SK-N-SH (cell line): ENCODE data around the gene NUP42. TPM values are rescaled to one million over a fixed set of nuclear protein-coding genes. Genes with fewer than 3 reads are reported as not detected.

ENCODE experiments used
- CTCF ChIA-PET: fragments of 300-600, 350-600 bp; formaldehyde crosslinking; extraction: SDS; loops from one replicate; lab custom pipeline; 2021; lab: Yijun Ruan, JAX
- POLR2A ChIA-PET: fragments of 350-600 bp; sonication (Branson Sonifier 250); formaldehyde crosslinking; extraction: SDS; loops from one replicate; lab custom pipeline; 2020; ENCODE audit warnings: antibody characterized with exemption, inconsistent platforms; lab: Yijun Ruan, JAX
- DNase-seq: peaks from one replicate; pipeline ENCODE4 v3.0.0; 2012
- H2AFZ ChIP-seq: fragments of 200-600 bp; sonication (generic); 2 replicates; pipeline ENCODE4 v1.8.1; 2016; ENCODE audit warnings: antibody characterized with exemption, mild to moderate bottlenecking, low read depth
- H3F3A ChIP-seq: fragments of 200-600 bp; sonication (generic); replicated peaks from 2 replicates; pipeline ENCODE3; 2016; ENCODE audit warnings: antibody characterized with exemption, mild to moderate bottlenecking; ENCODE audit not compliant: insufficient read depth
- H3K27ac ChIP-seq, 2 experiments: fragments of 200-500 bp in 1 of 2; fragments of 200-600 bp in 1 of 2; sonication (Bioruptor generic) in 1 of 2; sonication (generic), shearing (Covaris generic) in 1 of 2; 2 replicates each; pipeline versions ENCODE4 v1.5.1 to v1.6.1; 2014 to 2016; ENCODE audit warnings: low read depth in 2 of 2, inconsistent platforms in 1 of 2, low read length in 1 of 2, mild to moderate bottlenecking in 1 of 2, mixed read lengths in 1 of 2
- H3K27me3 ChIP-seq: fragments of 200-600 bp; sonication (generic), shearing (Covaris generic); 2 replicates; pipeline ENCODE4 v1.6.1; 2016; ENCODE audit warnings: mixed run types; ENCODE audit not compliant: insufficient read depth
- H3K36me3 ChIP-seq, 2 experiments: fragments of 200-500 bp in 1 of 2; fragments of 200-600 bp in 1 of 2; sonication (Bioruptor generic) in 1 of 2; sonication (generic) in 1 of 2; replicated peaks in 1 of 2; 2 replicates each; pipeline versions ENCODE3 to v1.5.1; 2014 to 2016; ENCODE audit warnings: low read length in 1 of 2, mild to moderate bottlenecking in 1 of 2; ENCODE audit not compliant: insufficient read depth in 2 of 2, control insufficient read depth in 1 of 2
- H3K4me1 ChIP-seq, 2 experiments: fragments of 200-500 bp in 1 of 2; fragments of 200-600 bp in 1 of 2; sonication (Bioruptor generic) in 1 of 2; sonication (generic), shearing (Covaris generic) in 1 of 2; 2 replicates each; pipeline versions ENCODE4 v1.5.1 to v1.6.1; 2014 to 2016; ENCODE audit warnings: low read depth in 1 of 2, low read length in 1 of 2, mixed run types in 1 of 2; ENCODE audit not compliant: insufficient read depth in 2 of 2, control insufficient read depth in 1 of 2
- H3K4me2 ChIP-seq: fragments of 200-600 bp; sonication (generic), shearing (Covaris generic); 2 replicates; pipeline ENCODE4 v1.6.1; 2017; ENCODE audit warnings: mixed run types
- H3K4me3 ChIP-seq, 2 experiments: fragments of 200-500 bp in 1 of 2; fragments of 200-600 bp in 1 of 2; sonication (Bioruptor generic) in 1 of 2; sonication (generic), shearing (Covaris generic) in 1 of 2; 2 replicates each; pipeline versions ENCODE4 v1.5.1 to v1.8.1; 2014 to 2016; ENCODE audit warnings: low read depth in 2 of 2, inconsistent platforms in 1 of 2, low read length in 1 of 2, mild to moderate bottlenecking in 1 of 2, mixed read lengths in 1 of 2, moderate library complexity in 1 of 2
- H3K79me2 ChIP-seq: fragments of 200-600 bp; sonication (generic); 2 replicates; pipeline ENCODE4 v1.8.1; 2017; ENCODE audit warnings: mild to moderate bottlenecking; ENCODE audit not compliant: insufficient read depth
- H3K9ac ChIP-seq: fragments of 200-600 bp; sonication (generic); 2 replicates; pipeline ENCODE4 v1.6.1; 2017; ENCODE audit warnings: mixed run types
- H3K9me2 ChIP-seq: fragments of 200-600 bp; sonication (generic); 2 replicates; pipeline ENCODE4 v1.6.1; 2017; ENCODE audit warnings: mixed run types
- H3K9me3 ChIP-seq: fragments of 200-600 bp; sonication (generic); 2 replicates; pipeline ENCODE4 v1.6.1; 2017; ENCODE audit warnings: mixed run types, mild to moderate bottlenecking, moderate library complexity
- H4K20me1 ChIP-seq: fragments of 200-600 bp; sonication (generic); 2 replicates; pipeline ENCODE4 v1.6.1; 2017; ENCODE audit warnings: mild to moderate bottlenecking, mixed run types; ENCODE audit not compliant: insufficient read depth
- CHD2 ChIP-seq: fragments of 150-350 bp; IDR thresholded peaks from 2 replicates; pipeline ENCODE4 v1.6.1; 2018; ENCODE audit warnings: low read length; ENCODE audit not compliant: partially characterized antibody
- CTCF ChIP-seq: fragments of 200-600 bp; sonication (generic); IDR thresholded peaks from 2 replicates; pipeline ENCODE4 v1.6.1; 2017; ENCODE audit warnings: antibody characterized with exemption, mild to moderate bottlenecking, moderate library complexity
- ELF1 ChIP-seq: IDR thresholded peaks from 2 replicates; pipeline ENCODE4 v1.4.0; 2012
- EP300 ChIP-seq, 2 experiments: IDR thresholded peaks; 2 replicates each; pipeline versions ENCODE4 v1.4.0 to v1.6.1; 2012; ENCODE audit warnings: borderline replicate concordance in 1 of 2, low read depth in 1 of 2, low read length in 1 of 2
- FOSL2 ChIP-seq: IDR thresholded peaks from 2 replicates; pipeline ENCODE4 v1.4.0; 2012; ENCODE audit warnings: low read depth, mild to moderate bottlenecking, moderate library complexity, borderline replicate concordance
- GABPA ChIP-seq: IDR thresholded peaks from 2 replicates; pipeline ENCODE4 v1.4.0; 2012; ENCODE audit warnings: low read depth, mild to moderate bottlenecking
- GATA2 ChIP-seq: sonication (generic); formaldehyde crosslinking; IDR thresholded peaks from 2 replicates; pipeline ENCODE4 v1.5.0; 2020; ENCODE audit warnings: mild to moderate bottlenecking, missing genetic modification reagents
- MAX ChIP-seq: IDR thresholded peaks from 2 replicates; pipeline ENCODE4 v1.4.0; 2012; ENCODE audit warnings: low read depth
- MEF2A ChIP-seq: IDR thresholded peaks from 2 replicates; pipeline ENCODE4 v1.4.0; 2012; ENCODE audit warnings: low read depth, borderline replicate concordance
- NRF1 ChIP-seq: IDR thresholded peaks from 2 replicates; pipeline ENCODE4 v1.6.1; 2012; ENCODE audit warnings: low read depth, mild to moderate bottlenecking, low read length
- PBX3 ChIP-seq: IDR thresholded peaks from 2 replicates; pipeline ENCODE4; 2012
- RCOR1 ChIP-seq: fragments of 150-350 bp; IDR thresholded peaks from 2 replicates; pipeline ENCODE4 v1.6.1; 2017; ENCODE audit warnings: antibody characterized with exemption, low read length
- REST ChIP-seq: IDR thresholded peaks from 2 replicates; pipeline ENCODE4 v1.6.1; 2012; ENCODE audit warnings: mild to moderate bottlenecking, low read depth, low read length, moderate library complexity
- RXRA ChIP-seq: IDR thresholded peaks from 2 replicates; pipeline ENCODE4 v1.4.0; 2012; ENCODE audit warnings: low read depth, mild to moderate bottlenecking, borderline replicate concordance
- TCF12 ChIP-seq: IDR thresholded peaks from 2 replicates; pipeline ENCODE4 v1.4.0; 2012
- YY1 ChIP-seq: IDR thresholded peaks from 2 replicates; pipeline ENCODE4 v1.4.0; 2012; ENCODE audit warnings: low read depth, mild to moderate bottlenecking
- ZBTB33 ChIP-seq: IDR thresholded peaks from 2 replicates; pipeline ENCODE4 v1.4.0; 2012; ENCODE audit warnings: low read depth, borderline replicate concordance
- WGBS: methylation state at CpG from one replicate; pipeline ENCODE4 v1.1.6; 2017; ENCODE audit warnings: low lambda C conversion rate; 5-methylcytosine and 5-hydroxymethylcytosine counted together
- polyA plus RNA-seq, 3 experiments: library from polyadenylated mRNA; depleted of rRNA; stranded (reverse); fragments of >200 nt; gene quantifications; 2 replicates each; pipeline ENCODE4 v1.2.3, GENCODE V29; 2012

The NUP42 gene
- polyA plus RNA-seq, 1 of the 3 experiments (the other 2 are of a cell fraction) = 22.7 TPM

GRCh38 chr7:23164846-23165245 is 17.0 kb upstream of the NUP42 start:
- Histone ChIP-seq H4K20me1 (no peaks in the 10 kb centered on the region), H3F3A (no peaks in the 10 kb centered on the region), H3K4me3 (no peak overlapping the region), H3K9me2 (no peaks in the 10 kb centered on the region), H3K27ac (no peak overlapping the region), H3K9ac (no peak overlapping the region), H2AFZ (no peak overlapping the region), H3K4me2 (no peak overlapping the region), H3K36me3 (peaks cover 12 to 32% of the 10 kb centered on the region in 2 experiments), H3K9me3 (no peaks in the 10 kb centered on the region), H3K79me2 (no peaks in the 10 kb centered on the region), H3K4me1 (no peaks in the 10 kb centered on the region; a peak in 1 of 4 replicates), H3K27me3 (no peaks in the 10 kb centered on the region)
- POLR2A ChIA-PET = no interaction called here
- TF ChIP-seq ELF1 (no peak), GATA2 (CRISPR knock-in tag) (no peak), NRF1 (no peak), MAX (no peak), TCF12 (no peak), RXRA (no peak), MEF2A (no peak), PBX3 (no peak)
- DNase-seq = no peak
- CTCF ChIA-PET = interaction anchor here (1.3 to 2.2 kb wide), 2 partner anchors 11 to 108 kb away, joined by 3 to 5 read pairs; no protein-coding TSS in a partner anchor
- WGBS = 88% methylated on average over 3 of the region's 3 CpGs

GRCh38 chr7:23165316-23165715 is 16.5 kb upstream of the NUP42 start:
- 100% methylated on average over 1 of the region's 1 CpG for WGBS
- ChIA-PET POLR2A (no interaction called here), CTCF (interaction anchor here (1.0 to 2.2 kb wide), 4 partner anchors 11 to 108 kb away, joined by 3 to 5 read pairs (median 3); no protein-coding TSS in a partner anchor)
- TF ChIP-seq CHD2 = no peak
- TF ChIP-seq ELF1 = no peak
- no peak for TF ChIP-seq MEF2A
- no peak for TF ChIP-seq GATA2 (CRISPR knock-in tag)
- no peak for TF ChIP-seq RCOR1
- TF ChIP-seq FOSL2 = no peak
- no peak for TF ChIP-seq EP300 (IDR thresholded peaks at IDR 0.05; ENCODE audit: borderline replicate concordance in 1 of 2, low read depth in 1 of 2, low read length in 1 of 2)
- TF ChIP-seq YY1 = no peak
- TF ChIP-seq GABPA = no peak
- TF ChIP-seq CTCF = no peak
- TF ChIP-seq PBX3 = no peak
- TF ChIP-seq REST = no peak
- no peak for TF ChIP-seq MAX
- TF ChIP-seq ZBTB33 = no peak

More at GRCh38 chr7:23165316-23165715, 16.5 kb upstream of the NUP42 start:
- Histone ChIP-seq H3K4me3 (no peak overlapping the region), H3K36me3 (peaks cover 12 to 32% of the 10 kb centered on the region in 2 experiments), H3K27ac (no peak overlapping the region), H3K9me3 (no peaks in the 10 kb centered on the region), H3F3A (no peaks in the 10 kb centered on the region), H3K79me2 (no peaks in the 10 kb centered on the region), H2AFZ (no peak overlapping the region), H3K4me2 (no peak overlapping the region), H3K9ac (no peak overlapping the region), H4K20me1 (no peaks in the 10 kb centered on the region), H3K4me1 (no peaks in the 10 kb centered on the region; a peak in 1 of 4 replicates), H3K27me3 (no peaks in the 10 kb centered on the region), H3K9me2 (no peaks in the 10 kb centered on the region)
- no peak for DNase-seq
